ENCODE results near the gene PJA1.

PJA1 gene

GRCh38 chrX:69150281-69150960, 14.8 kb downstream of the PJA1 start:
- H3K9ac ChIP-seq (ENCODE audit: low read depth, low read length, poor library complexity, severe bottlenecking) = no peak overlapping the region
- H3K4me2 ChIP-seq (ENCODE audit: low read depth, low read length, poor library complexity, severe bottlenecking) = no peak overlapping the region

GRCh38 chrX:69149466-69150280, 15.6 kb downstream of the PJA1 start:
- Histone ChIP-seq H3K9ac (ENCODE audit: low read depth, low read length, poor library complexity, severe bottlenecking) (no peak overlapping the region), H3K36me3 (ENCODE audit: insufficient read depth, low read length) (no peaks in the 10 kb centered on the region), H2AFZ (ENCODE audit: low read length) (no peak overlapping the region), H3K4me2 (ENCODE audit: low read depth, low read length, poor library complexity, severe bottlenecking) (no peak overlapping the region), H3K79me2 (ENCODE audit: insufficient read depth, low read length) (no peaks in the 10 kb centered on the region), H3K4me1 (ENCODE audit: insufficient read depth, low read length, poor library complexity, severe bottlenecking) (peaks cover 7% of the 10 kb centered on the region), H4K20me1 (ENCODE audit: insufficient read depth, low read length, poor library complexity, severe bottlenecking) (no peaks in the 10 kb centered on the region), H3K9me2 (replicated peaks; ENCODE audit: low read depth, low read length) (no peaks in the 10 kb centered on the region), H3F3A (ENCODE audit: low read depth) (no peaks in the 10 kb centered on the region), H3K27me3 (ENCODE audit: insufficient read depth, low read length, poor library complexity, severe bottlenecking) (no peaks in the 10 kb centered on the region), H3K4me3 (ENCODE audit: low read length, poor library complexity, severe bottlenecking) (no peak overlapping the region), H3K9me3 (ENCODE audit: insufficient read depth, low read depth, low read length) (no peaks in the 10 kb centered on the region)
- TF ChIP-seq CTCF (conservative IDR thresholded peaks at IDR 0.05; ENCODE audit: low read length) (no peak), EZH2phosphoT487 (IDR thresholded peaks at IDR 0.05; ENCODE audit: borderline replicate concordance) (no peak)

More at GRCh38 chrX:69150281-69150960, 14.8 kb downstream of the PJA1 start:
- H2AFZ ChIP-seq (ENCODE audit: low read length) = no peak overlapping the region
- no peaks in the 10 kb centered on the region for H4K20me1 ChIP-seq (ENCODE audit: insufficient read depth, low read length, poor library complexity, severe bottlenecking)
- H3K4me1 ChIP-seq (ENCODE audit: insufficient read depth, low read length, poor library complexity, severe bottlenecking) = peaks cover 7% of the 10 kb centered on the region
- H3K9me2 ChIP-seq (replicated peaks; ENCODE audit: low read depth, low read length) = no peaks in the 10 kb centered on the region
- TF ChIP-seq EZH2phosphoT487 (IDR thresholded peaks at IDR 0.05; ENCODE audit: borderline replicate concordance) (no peak), CTCF (conservative IDR thresholded peaks at IDR 0.05; ENCODE audit: low read length) (no peak)
- no peaks in the 10 kb centered on the region for H3K79me2 ChIP-seq (ENCODE audit: insufficient read depth, low read length)
- no peak overlapping the region for H3K4me3 ChIP-seq (ENCODE audit: low read length, poor library complexity, severe bottlenecking)
- no peaks in the 10 kb centered on the region for H3K27me3 ChIP-seq (ENCODE audit: insufficient read depth, low read length, poor library complexity, severe bottlenecking)
- no peaks in the 10 kb centered on the region for H3F3A ChIP-seq (ENCODE audit: low read depth)
- H3K36me3 ChIP-seq (ENCODE audit: insufficient read depth, low read length) = no peaks in the 10 kb centered on the region
- no peaks in the 10 kb centered on the region for H3K9me3 ChIP-seq (ENCODE audit: insufficient read depth, low read depth, low read length)

GRCh38 chrX:69148946-69149345, 16.3 kb downstream of the PJA1 start:
- H3K27me3 ChIP-seq (ENCODE audit: insufficient read depth, low read length, poor library complexity, severe bottlenecking) = no peaks in the 10 kb centered on the region
- no peak overlapping the region for H3K4me3 ChIP-seq (ENCODE audit: low read length, poor library complexity, severe bottlenecking)
- H3K4me1 ChIP-seq (ENCODE audit: insufficient read depth, low read length, poor library complexity, severe bottlenecking) = peaks cover 7% of the 10 kb centered on the region

More at GRCh38 chrX:69148946-69149345, 16.3 kb downstream of the PJA1 start:
- TF ChIP-seq CTCF (conservative IDR thresholded peaks at IDR 0.05; ENCODE audit: low read length) = no peak
- TF ChIP-seq EZH2phosphoT487 (IDR thresholded peaks at IDR 0.05; ENCODE audit: borderline replicate concordance) = no peak
- Histone ChIP-seq H3K9ac (ENCODE audit: low read depth, low read length, poor library complexity, severe bottlenecking) (no peak overlapping the region), H4K20me1 (ENCODE audit: insufficient read depth, low read length, poor library complexity, severe bottlenecking) (no peaks in the 10 kb centered on the region), H3F3A (ENCODE audit: low read depth) (no peaks in the 10 kb centered on the region), H3K9me3 (ENCODE audit: insufficient read depth, low read depth, low read length) (no peaks in the 10 kb centered on the region), H3K9me2 (replicated peaks; ENCODE audit: low read depth, low read length) (no peaks in the 10 kb centered on the region), H3K4me2 (ENCODE audit: low read depth, low read length, poor library complexity, severe bottlenecking) (no peak overlapping the region), H3K79me2 (ENCODE audit: insufficient read depth, low read length) (no peaks in the 10 kb centered on the region), H3K36me3 (ENCODE audit: insufficient read depth, low read length) (no peaks in the 10 kb centered on the region), H2AFZ (ENCODE audit: low read length) (no peak overlapping the region)

Data from Loucy (cell line).